Activated CD4-positive, alpha-beta memory T cell treated with anti-CD3 and anti-CD28 coated beads, Interleukin-2, amount 10 ng/mL, durations not matched to agents 7 days and 5 days (primary cell): ENCODE data around the gene HOXA1. TPM values are rescaled to one million over a fixed set of nuclear protein-coding genes. Genes with fewer than 3 reads are reported as not detected.

Experiments
- CTCF ChIA-PET: fragments of 350-600 bp; sonication (Branson Sonifier 250); formaldehyde crosslinking; loops from one replicate; lab custom pipeline; 2021; ENCODE audit warnings: antibody characterized with exemption, inconsistent platforms; lab: Charles Lee
- POLR2A ChIA-PET: fragments of 350-600 bp; sonication (Branson Sonifier 250); formaldehyde crosslinking; loops from one replicate; lab custom pipeline; 2021; ENCODE audit warnings: antibody characterized with exemption; lab: Charles Lee
- DNase-seq: peaks from one replicate; pipeline ENCODE4 v3.0.0-alpha.2; 2020
- H3K27ac Mint-ChIP-seq: one replicate; pipeline ENCODE4 v1.8.0; 2021; ENCODE audit warnings: mild to moderate bottlenecking, mixed read lengths
- H3K27me3 Mint-ChIP-seq: one replicate; pipeline ENCODE4 v1.8.0; 2021; ENCODE audit warnings: mixed read lengths
- H3K36me3 Mint-ChIP-seq: one replicate; pipeline ENCODE4 v1.8.0; 2021; ENCODE audit warnings: low read depth, mixed read lengths
- H3K4me1 Mint-ChIP-seq: one replicate; pipeline ENCODE4 v1.8.0; 2021; ENCODE audit warnings: mixed read lengths
- H3K4me3 Mint-ChIP-seq: one replicate; pipeline ENCODE4 v1.8.0; 2021; ENCODE audit warnings: mild to moderate bottlenecking, mixed read lengths
- H3K9me3 Mint-ChIP-seq: one replicate; pipeline ENCODE4 v1.8.0; 2021; ENCODE audit warnings: mixed read lengths
- total RNA-seq, 2 experiments: library from RNA; stranded (reverse); gene quantifications; one replicate each; pipeline ENCODE4 v1.2.3, GENCODE V29; 2021

Gene HOXA1
- total RNA-seq, 2 experiments from 2014 or later = 0.70 to 0.86 TPM

DNA sequence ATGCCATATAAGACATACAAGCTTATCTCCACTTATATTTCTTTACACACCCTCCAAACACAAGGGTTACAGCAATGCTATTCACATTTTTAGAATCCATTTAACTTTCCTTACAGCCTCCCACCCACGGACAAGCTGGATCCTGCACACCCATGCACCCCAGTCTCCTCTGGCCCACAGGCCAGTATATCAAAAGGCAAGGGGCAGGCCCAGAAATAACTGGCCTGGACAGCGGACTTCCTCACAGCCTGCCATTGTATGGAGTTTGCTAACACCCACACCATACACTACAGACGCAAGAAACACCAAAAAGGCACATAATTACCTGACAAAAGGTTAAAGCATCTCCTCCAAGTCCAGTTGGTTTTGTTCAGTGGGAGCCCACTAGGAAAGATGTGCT, 22.8 kb upstream of the HOXA1 start:
- no peaks in the 10 kb centered on the region for H3K4me1 Mint-ChIP-seq
- H3K9me3 Mint-ChIP-seq = no peaks in the 10 kb centered on the region
- ChIA-PET POLR2A (no interaction called here), CTCF (interaction anchor here (1.1 kb wide), 1 partner anchor 431 kb away, joined by 3 read pairs; no protein-coding TSS in a partner anchor)
- H3K4me3 Mint-ChIP-seq = no peak overlapping the region
- H3K27me3 Mint-ChIP-seq = peaks cover 4% of the 10 kb centered on the region
- H3K36me3 Mint-ChIP-seq = no peaks in the 10 kb centered on the region
- no peak overlapping the region for H3K27ac Mint-ChIP-seq
- DNase-seq = no peak

DNA sequence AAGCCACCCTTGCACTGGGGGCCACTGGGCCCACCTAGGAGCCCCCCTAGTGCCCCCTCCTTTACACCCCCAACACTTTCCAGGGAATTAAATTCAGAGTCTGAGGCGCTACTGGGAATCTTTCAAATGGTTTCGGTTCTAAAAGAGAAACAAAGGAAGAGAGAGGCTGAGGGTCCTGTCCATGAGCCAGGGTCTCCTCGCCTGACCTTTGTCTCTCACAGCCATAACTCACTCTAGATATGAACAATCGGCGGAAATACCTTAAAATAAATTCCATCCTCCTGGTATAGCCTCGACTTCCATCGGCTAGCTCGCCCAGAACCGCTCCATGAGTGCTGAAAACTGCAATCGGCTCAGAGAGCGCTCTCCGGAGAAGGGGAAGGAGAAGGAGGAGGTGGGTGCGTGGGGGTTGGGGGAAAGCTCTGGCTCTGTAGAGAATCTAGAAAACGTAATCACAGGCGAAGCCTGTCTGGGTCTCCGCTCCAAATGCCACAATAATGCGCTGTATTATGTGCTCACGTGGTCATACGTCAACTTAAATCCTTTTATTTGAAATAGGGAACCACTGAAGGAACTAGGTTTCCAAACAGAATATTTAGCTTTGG, 22.2 kb upstream of the HOXA1 start:
- H3K4me1 Mint-ChIP-seq = no peaks in the 10 kb centered on the region
- DNase-seq = no peak
- H3K4me3 Mint-ChIP-seq = no peak overlapping the region
- no peaks in the 10 kb centered on the region for H3K36me3 Mint-ChIP-seq
- H3K9me3 Mint-ChIP-seq = no peaks in the 10 kb centered on the region
- CTCF ChIA-PET = interaction anchor here (1.1 kb wide), 1 partner anchor 431 kb away, joined by 3 read pairs; no protein-coding TSS in a partner anchor
- POLR2A ChIA-PET = no interaction called here
- peaks cover 4% of the 10 kb centered on the region for H3K27me3 Mint-ChIP-seq
- H3K27ac Mint-ChIP-seq = no peak overlapping the region

DNA sequence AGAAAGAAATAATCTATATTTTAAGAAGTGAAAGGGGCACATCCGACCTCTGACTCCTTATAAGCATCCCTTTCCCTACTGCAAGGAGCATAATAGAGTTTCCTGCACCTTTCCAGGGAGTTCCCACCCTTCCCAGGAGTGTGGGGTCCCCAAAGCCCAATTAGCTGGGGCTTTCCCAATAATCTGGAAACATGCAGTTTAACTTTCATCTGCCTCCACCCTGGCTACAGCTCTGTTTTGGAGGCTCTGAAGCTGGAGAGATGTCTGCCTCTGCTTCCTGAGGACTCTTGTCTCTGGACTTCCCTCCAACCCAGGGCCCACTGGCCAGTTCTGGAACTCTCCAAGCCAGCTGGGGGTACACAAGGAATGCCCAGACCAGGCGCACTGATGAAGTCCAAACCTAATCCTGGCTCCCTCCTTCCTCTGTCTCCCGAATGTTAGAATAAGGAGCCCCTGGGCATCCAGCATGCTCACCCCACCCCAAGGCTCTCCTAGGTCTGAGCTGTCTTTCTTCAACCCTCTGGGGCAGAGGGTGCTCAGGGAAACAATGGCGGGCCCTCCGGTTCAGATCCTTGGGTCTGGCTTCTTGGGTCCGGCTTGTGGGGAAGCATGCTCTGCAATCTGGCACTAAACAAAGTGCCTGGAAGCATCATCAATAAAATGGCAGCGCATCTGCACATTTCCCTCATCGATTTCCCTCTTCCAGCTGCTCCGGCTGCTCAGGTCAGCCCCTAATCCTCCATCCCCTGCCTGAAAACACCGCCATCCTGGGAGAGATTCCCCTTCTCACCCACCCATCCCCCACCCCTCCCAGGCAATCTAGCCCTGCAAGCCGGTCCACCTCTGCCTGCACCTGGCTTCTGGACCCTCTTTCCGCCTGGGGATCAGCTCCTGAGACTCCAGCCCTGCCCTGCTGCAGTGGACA, 21.4 kb upstream of the HOXA1 start:
- H3K27ac Mint-ChIP-seq = no peak overlapping the region
- peaks cover 4% of the 10 kb centered on the region for H3K27me3 Mint-ChIP-seq
- ChIA-PET CTCF (interaction anchor here (1.1 kb wide), 1 partner anchor 430 kb away, joined by 3 read pairs; no protein-coding TSS in a partner anchor), POLR2A (no interaction called here)
- no peaks in the 10 kb centered on the region for H3K4me1 Mint-ChIP-seq
- no peak overlapping the region for H3K4me3 Mint-ChIP-seq
- H3K36me3 Mint-ChIP-seq = no peaks in the 10 kb centered on the region
- no peak for DNase-seq
- H3K9me3 Mint-ChIP-seq = no peaks in the 10 kb centered on the region

DNA sequence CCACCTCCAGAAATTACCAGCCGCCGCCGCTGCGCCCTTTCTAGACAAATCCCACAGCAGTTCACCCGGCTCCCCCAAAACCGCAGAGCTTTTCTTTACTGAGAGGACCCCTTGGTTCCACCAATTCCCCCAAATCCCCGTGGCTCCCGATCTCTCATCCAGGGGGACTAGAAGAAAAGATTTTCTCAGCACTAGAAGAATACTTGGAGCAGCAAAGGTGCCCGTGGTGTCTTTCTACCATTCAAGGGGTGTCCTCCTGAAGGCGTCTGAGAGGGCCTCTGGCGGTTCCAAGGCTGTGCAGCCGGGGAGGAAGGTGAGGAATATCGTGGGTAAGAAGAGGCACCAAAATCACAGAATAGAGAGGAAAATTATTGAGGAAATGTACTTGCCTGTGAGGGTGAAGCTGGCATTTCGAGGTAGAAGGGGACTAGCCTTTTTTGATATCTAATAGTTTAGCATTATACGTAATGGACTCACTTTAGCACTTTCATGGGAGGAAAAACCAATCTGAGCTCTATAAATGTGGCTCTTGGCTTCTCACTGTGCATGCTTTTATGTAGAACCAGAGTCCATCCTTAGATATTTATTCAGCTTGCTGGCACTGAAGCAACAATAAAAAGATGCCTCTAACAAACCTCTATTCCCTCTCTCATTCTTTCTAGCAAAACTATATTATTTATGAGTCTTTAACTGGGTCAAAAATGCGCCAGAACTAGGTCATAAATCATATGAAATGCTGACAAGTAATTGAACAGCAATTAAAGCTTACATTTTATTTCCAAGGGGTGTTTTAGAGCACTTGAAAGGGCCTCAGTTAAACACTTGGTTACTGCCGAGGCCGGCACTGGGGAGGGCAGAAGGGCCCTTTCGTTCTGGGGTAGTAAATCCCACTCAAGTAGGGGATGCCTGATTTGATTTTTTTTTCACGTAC, 20.5 kb upstream of the HOXA1 start:
- H3K9me3 Mint-ChIP-seq = no peaks in the 10 kb centered on the region
- peaks cover 4% of the 10 kb centered on the region for H3K27me3 Mint-ChIP-seq
- ChIA-PET POLR2A (no interaction called here), CTCF (interaction anchor here (0.6 kb wide), 1 partner anchor 1814 kb away, joined by 3 read pairs; no protein-coding TSS in a partner anchor)
- no peak overlapping the region for H3K27ac Mint-ChIP-seq
- H3K36me3 Mint-ChIP-seq = no peaks in the 10 kb centered on the region
- no peaks in the 10 kb centered on the region for H3K4me1 Mint-ChIP-seq
- DNase-seq = no peak
- no peak overlapping the region for H3K4me3 Mint-ChIP-seq

DNA sequence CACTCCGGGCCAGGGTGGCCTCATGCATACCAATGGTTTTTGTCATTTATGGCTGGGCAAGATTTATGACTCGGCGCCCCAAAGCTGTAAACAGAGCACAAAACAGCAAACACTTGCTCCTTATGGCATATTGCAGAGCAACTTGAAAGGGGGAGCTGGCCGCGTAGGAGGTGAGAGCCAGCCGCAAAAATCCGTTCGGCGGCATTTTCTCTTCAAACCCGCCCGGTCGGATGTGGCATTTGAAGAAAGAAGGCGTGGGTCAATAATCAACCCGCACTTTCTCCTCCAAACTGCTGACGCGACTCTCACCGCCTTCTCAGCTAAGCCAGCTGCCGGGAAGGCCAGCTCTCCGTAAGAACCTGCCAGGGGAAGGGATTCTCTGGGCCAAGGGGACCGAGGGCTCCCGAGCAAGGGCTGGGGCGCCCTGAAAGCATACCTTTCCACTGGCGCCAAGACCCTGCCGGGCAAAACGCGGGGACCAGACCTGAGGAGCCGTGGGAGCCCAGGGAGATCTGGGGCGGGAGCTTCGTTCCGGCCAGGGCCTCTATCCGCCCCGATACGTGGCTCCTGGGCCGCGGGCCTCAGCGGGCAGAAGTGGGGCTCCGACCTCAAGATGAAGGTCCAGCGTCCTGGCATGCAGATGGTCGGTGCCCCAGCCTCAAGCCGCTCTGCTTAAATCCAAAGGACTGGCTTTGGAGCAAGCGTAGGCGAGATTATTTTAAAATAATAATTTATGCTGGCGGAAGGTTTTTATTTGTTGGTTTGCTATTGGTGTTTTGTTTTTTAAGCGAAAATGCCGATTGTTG, 19.6 kb upstream of the HOXA1 start:
- Mint-ChIP-seq H3K27me3 (peaks cover 4% of the 10 kb centered on the region), H3K9me3 (no peaks in the 10 kb centered on the region), H3K4me1 (no peaks in the 10 kb centered on the region), H3K4me3 (no peak overlapping the region), H3K27ac (no peak overlapping the region), H3K36me3 (no peaks in the 10 kb centered on the region)
- DNase-seq = no peak
- ChIA-PET CTCF (no interaction called here), POLR2A (interaction anchor here (1.1 kb wide), 1 partner anchor 32 kb away, joined by 3 read pairs; no protein-coding TSS in a partner anchor)

DNA sequence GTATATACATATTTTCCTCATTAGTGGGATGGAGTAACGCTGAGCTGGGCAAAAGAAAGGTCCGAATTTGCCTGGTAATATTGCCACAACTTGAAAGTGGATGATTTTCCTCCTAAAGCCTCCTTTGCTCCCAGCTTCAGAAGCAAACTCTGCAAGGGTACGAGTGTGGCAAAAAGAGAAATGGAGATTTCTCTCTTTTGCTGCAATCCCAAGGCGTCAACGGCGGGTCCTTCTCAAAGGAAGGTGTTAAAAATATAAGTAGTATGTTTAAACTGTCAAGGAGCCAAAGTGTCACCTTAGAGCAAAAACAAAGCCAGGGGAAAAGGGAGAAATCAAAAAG, 19.1 kb upstream of the HOXA1 start:
- POLR2A ChIA-PET = interaction anchor here (1.1 kb wide), 1 partner anchor 31 kb away, joined by 3 read pairs; no protein-coding TSS in a partner anchor
- Mint-ChIP-seq H3K9me3 (no peaks in the 10 kb centered on the region), H3K27ac (no peak overlapping the region), H3K4me1 (no peaks in the 10 kb centered on the region), H3K36me3 (no peaks in the 10 kb centered on the region), H3K27me3 (peaks cover 4% of the 10 kb centered on the region), H3K4me3 (no peak overlapping the region)
- DNase-seq = no peak
- CTCF ChIA-PET = no interaction called here

DNA sequence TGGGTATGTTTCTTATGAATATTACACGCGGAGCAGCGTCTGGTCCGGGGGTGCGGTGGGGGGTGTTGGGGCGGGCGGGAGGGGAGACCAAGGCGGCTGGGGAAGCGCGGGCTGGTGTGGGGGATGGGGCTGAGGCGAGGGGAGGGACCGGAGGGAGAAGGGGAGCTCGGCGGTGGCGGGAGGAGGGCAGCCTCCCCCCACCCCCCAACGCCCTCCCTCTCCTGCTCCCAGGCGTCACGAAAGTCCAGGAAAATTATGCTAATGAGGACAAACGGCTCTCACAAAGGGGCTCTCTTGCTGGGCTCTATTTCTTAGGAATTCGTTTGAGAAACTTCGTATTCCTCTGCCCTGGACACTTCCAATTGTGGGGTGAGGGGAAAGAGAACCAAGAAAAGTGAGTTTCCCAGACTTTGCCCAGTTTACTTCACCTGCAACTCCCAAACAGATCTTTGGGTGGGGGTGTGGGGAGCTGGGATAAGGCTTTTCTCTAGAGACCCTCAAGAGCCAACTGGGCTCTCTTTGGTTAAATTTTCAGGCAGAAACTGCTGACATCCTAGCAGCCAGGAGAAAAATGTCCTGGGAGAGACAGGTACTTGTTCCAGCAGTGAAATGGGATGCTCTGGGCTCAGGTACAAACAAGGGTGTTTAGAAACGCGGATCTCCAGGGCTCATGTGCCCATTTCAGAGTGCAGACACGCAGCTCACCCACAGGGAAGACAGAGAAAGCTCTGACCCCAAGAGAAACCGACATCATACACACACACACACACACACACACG, 18.4 kb upstream of the HOXA1 start:
- Mint-ChIP-seq H3K4me1 (no peaks in the 10 kb centered on the region), H3K27me3 (peaks cover 2% of the 10 kb centered on the region), H3K4me3 (no peak overlapping the region), H3K27ac (no peak overlapping the region), H3K9me3 (no peaks in the 10 kb centered on the region), H3K36me3 (no peaks in the 10 kb centered on the region)
- POLR2A ChIA-PET = no interaction called here
- no peak for DNase-seq
- CTCF ChIA-PET = no interaction called here

DNA sequence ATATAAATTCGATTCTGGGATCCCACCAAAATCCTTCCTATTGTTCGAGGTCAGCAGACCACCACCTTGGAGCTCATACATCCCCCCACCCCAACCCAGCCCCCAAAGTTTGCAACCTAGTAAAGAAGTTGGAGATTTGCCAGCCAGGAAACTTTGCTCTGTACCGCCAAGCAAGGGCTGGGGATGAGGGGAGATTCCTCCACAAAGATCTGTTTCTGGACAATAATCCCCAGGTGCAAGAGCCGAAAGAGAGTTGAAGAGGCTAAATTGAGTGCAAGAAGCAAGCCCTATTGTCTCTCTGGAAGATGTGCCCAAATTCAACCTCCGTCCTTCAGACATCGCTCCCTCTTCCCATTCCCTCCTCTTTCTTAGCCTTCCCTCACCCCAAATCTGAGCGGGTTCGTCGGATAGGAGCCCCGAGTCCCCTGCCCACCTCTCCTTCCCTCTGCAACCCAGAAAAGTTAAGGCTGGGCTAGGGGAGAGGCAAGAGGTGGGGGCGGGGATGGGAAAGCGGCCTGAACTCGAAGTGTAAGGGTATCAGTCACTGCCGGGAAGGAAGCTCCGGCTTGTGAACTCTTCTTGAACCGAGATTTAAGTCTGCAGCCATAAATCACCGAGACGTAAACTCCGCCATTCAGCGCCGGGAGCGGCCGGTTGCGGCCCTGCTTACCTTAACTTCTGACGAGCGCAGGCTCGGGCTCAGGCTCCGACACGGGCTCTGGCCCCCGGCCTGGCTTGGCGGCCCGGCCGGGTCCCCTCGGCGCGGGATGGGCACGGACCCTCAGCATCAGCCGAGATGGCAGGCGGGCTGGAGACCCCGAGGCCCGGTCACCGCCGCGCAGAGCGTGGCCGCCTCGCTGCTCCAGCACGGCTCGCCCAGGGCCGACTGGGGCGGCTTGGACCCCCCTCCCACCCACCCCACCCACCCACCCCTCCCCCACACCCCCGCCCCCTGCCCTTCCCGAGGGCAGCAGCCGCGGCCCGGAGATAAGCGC, 17.5 kb upstream of the HOXA1 start:
- DNase-seq = no peak
- no peak overlapping the region for H3K4me3 Mint-ChIP-seq
- ChIA-PET CTCF (no interaction called here), POLR2A (no interaction called here)
- no peaks in the 10 kb centered on the region for H3K9me3 Mint-ChIP-seq
- no peaks in the 10 kb centered on the region for H3K36me3 Mint-ChIP-seq
- no peaks in the 10 kb centered on the region for H3K4me1 Mint-ChIP-seq
- H3K27ac Mint-ChIP-seq = no peak overlapping the region
- no peaks in the 10 kb centered on the region for H3K27me3 Mint-ChIP-seq

DNA sequence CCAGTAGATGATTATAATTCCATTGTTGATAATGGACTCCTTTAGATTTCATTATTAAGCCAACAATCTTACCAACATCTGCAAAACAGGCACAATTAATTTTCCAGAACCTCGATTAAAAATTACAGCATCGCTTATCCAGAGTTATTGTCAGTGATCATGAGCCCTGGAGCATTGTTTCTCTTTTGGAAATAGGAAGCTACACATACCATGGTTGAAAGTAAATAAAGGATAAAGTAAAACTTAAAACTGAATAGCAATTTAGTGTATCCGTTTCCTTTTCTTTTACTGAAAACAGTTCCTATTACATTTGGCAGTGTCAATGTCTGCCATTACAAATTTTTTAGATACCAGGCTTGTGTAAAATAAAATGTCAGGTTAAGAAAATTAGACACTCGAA, 16.6 kb upstream of the HOXA1 start:
- no peaks in the 10 kb centered on the region for H3K27me3 Mint-ChIP-seq
- H3K27ac Mint-ChIP-seq = no peak overlapping the region
- ChIA-PET CTCF (no interaction called here), POLR2A (no interaction called here)
- no peak for DNase-seq
- H3K4me1 Mint-ChIP-seq = no peaks in the 10 kb centered on the region
- H3K4me3 Mint-ChIP-seq = no peak overlapping the region
- no peaks in the 10 kb centered on the region for H3K9me3 Mint-ChIP-seq
- no peaks in the 10 kb centered on the region for H3K36me3 Mint-ChIP-seq

DNA sequence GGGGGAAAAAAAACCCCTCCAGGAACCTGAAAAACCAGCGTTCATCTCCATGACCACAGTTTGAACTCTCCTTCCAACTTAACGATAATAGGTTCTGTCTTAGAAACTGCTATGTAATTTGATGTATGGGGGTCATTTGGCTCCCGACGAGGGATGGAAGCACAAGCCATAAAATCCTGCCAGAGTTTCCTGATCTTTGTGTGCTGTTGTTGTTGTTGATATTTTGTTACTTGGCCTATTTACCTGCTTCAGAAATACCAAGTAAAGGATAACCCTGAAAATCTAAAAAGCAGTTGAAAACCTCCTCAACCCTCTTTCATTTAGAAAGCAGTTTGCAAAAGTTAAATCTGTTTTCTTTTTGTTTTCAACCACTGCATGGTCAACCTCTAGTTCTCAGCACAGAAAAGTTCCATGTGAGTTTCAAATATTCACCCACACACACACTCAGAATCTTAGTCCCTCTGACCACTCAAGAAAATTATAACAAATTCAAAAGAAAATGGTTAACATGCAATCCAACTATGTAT, 16.0 kb upstream of the HOXA1 start:
- Mint-ChIP-seq H3K4me1 (no peaks in the 10 kb centered on the region), H3K36me3 (no peaks in the 10 kb centered on the region), H3K4me3 (no peak overlapping the region), H3K27ac (no peak overlapping the region), H3K9me3 (no peaks in the 10 kb centered on the region), H3K27me3 (no peaks in the 10 kb centered on the region)
- ChIA-PET POLR2A (no interaction called here), CTCF (no interaction called here)
- DNase-seq = no peak
